ENCODE measurements around the gene PRR36.

DNA sequence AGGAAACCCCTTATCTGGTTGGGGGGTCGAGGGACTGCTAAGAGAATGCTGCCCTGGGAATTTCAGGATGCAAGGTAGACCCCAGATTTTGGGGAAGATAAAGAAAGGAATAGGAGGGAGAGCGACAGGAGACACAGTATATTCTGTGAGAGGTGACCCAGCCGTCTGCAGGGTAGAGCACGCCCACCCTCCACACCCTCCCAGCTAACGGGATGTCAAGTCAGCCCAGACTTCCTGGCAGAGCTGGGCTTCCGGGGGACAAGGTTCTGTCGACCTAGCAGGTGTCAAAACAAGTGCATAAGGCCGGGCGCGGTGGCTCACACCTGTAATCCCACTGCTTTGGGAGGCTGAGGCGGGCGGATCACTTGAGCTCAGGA lies 695 bp upstream of the PRR36 start:
- TF ChIP-seq POLR2A (IDR thresholded peaks at IDR 0.05; ENCODE audit: low read length) (no peak), GATA1 (IDR thresholded peaks at IDR 0.05; ENCODE audit: low read depth, low read length) (no peak)

All from erythroblast (primary cell).